HTR-8/SVneo (cell line): ENCODE results near the gene MS4A18.
"Not testable (repeated sequence)": the region's sequence is repeated elsewhere in the genome, so short reads cannot be mapped to it uniquely, and the experiment has no call there.

Experiments used
- DNase-seq: peaks from one replicate; pipeline ENCODE4 v3.0.0; 2011; ENCODE audit warnings: low spot score, mixed read lengths; ENCODE audit not compliant: insufficient read length
- FAIRE-seq: peaks from 2 replicates; lab custom pipeline; 2011; peaks lifted over from hg19 to GRCh38; lab: Jason Lieb, UNC

Gene MS4A18

GRCh38 chr11:60731586-60731985, 7.1 kb downstream of the MS4A18 start:
- DNase-seq, result no peak
- FAIRE-seq, result no peak

- DNase-seq (no peak), FAIRE-seq (no peak)
Observed at GRCh38 chr11:60734279-60734678, 9.8 kb downstream of the MS4A18 start.

GRCh38 chr11:60739114-60739513, 14.6 kb downstream of the MS4A18 start:
- no peak for DNase-seq

GRCh38 chr11:60740573-60740972, 16.1 kb downstream of the MS4A18 start:
- DNase-seq (no peak), FAIRE-seq (no peak)

More at GRCh38 chr11:60739114-60739513, 14.6 kb downstream of the MS4A18 start:
- FAIRE-seq, result no peak

- no peak for DNase-seq
- no peak for FAIRE-seq
Observed at GRCh38 chr11:60741421-60741820, 16.9 kb downstream of the MS4A18 start.

GRCh38 chr11:60743058-60743457, 18.5 kb downstream of the MS4A18 start:
- no peak for FAIRE-seq
- no peak for DNase-seq

- no peak for FAIRE-seq
- no peak for DNase-seq
Observed at GRCh38 chr11:60744114-60744513, 19.6 kb downstream of the MS4A18 start.

GRCh38 chr11:60747359-60747873, 22.9 kb downstream of the MS4A18 start:
- peak; percentile 86 for FAIRE-seq

GRCh38 chr11:60748225-60748624, 23.7 kb downstream of the MS4A18 start:
- DNase-seq, result no peak
- no peak for FAIRE-seq

More at GRCh38 chr11:60747359-60747873, 22.9 kb downstream of the MS4A18 start:
- no peak for DNase-seq

GRCh38 chr11:60748821-60749220, 24.3 kb downstream of the MS4A18 start:
- DNase-seq (no peak), FAIRE-seq (no peak)

- FAIRE-seq (no peak), DNase-seq (no peak)
Observed at GRCh38 chr11:60750911-60751310, 26.4 kb downstream of the MS4A18 start.

GRCh38 chr11:60753309-60753708, 28.8 kb downstream of the MS4A18 start:
- FAIRE-seq (no peak), DNase-seq (no peak)

- DNase-seq (no peak), FAIRE-seq (no peak)
Observed at GRCh38 chr11:60754887-60755286, 30.4 kb downstream of the MS4A18 start.

- FAIRE-seq, result no peak
- DNase-seq, result no peak
Observed at GRCh38 chr11:60756307-60757032, 31.9 kb downstream of the MS4A18 start, which contains the start of gene MS4A15. TSS of gene MS4A15 (plus strand) at chr11:60756867. CDS start at chr11:60763734, 6,867 bp downstream.

GRCh38 chr11:60757231-60757800, 32.8 kb downstream of the MS4A18 start:
- no peak for FAIRE-seq

GRCh38 chr11:60758671-60759070, 34.2 kb downstream of the MS4A18 start:
- FAIRE-seq, result not testable (repeated sequence)

More at GRCh38 chr11:60757231-60757800, 32.8 kb downstream of the MS4A18 start:
- no peak for DNase-seq

GRCh38 chr11:60759438-60760225, 35.1 kb downstream of the MS4A18 start:
- FAIRE-seq, DNase-seq: not testable (repeated sequence)

More at GRCh38 chr11:60758671-60759070, 34.2 kb downstream of the MS4A18 start:
- not testable (repeated sequence) for DNase-seq

GRCh38 chr11:60761436-60762190, 37.1 kb downstream of the MS4A18 start:
- no peak for FAIRE-seq
- DNase-seq, result no peak

GRCh38 chr11:60762851-60763691, 38.6 kb downstream of the MS4A18 start:
- FAIRE-seq, result no peak
- no peak for DNase-seq
